GM19455 (cell line): Measurements from ENCODE around the gene CACNA1C.
"Not testable (repeated sequence)": the region's sequence is repeated elsewhere in the genome, so short reads cannot be mapped to it uniquely, and the experiment has no call there.

ENCODE experiments used
- ATAC-seq: cut with Tn5 transposase; IDR thresholded peaks from one replicate; pipeline ENCODE4 v1.9.1; 2021; ENCODE audit not compliant: unreplicated experiment

CACNA1C gene

DNA sequence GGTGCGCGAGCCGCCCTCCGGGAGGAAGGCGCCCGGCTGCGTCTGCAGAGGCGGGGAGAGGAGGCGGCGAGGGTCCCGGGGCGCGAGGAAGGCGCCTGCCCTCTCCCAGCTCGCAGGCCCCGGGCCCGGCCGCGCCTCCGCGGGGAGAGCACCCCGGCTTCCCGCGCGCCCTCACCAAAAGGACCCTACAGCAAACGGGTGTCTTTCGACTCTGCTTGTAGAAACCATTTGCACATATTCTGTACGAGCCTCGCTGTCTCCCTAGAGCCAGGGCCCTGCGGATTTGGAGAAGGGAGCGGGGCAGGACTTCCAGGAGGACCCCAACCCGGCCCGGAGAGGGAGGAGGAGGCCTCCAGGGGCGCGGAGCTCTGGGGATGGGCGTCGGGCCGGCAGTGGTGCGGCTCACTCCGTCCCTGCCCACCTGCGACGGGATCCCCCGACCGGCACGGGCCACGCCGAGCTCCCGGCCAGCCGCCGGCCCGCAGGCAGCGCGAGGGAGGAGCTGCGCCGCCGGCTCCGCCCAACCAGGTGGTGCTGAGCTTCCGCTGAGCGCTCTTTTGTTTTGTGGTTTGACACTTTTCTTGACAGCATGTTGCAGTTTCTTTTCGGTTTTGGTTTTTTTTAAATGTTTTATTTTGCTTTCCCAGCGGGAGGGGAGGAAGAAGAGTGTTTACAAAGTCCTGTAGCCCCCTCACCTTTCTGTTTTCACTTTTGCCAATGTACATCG is 638.7 kb downstream of the CACNA1C start:
- peak; percentile 75 for ATAC-seq

DNA sequence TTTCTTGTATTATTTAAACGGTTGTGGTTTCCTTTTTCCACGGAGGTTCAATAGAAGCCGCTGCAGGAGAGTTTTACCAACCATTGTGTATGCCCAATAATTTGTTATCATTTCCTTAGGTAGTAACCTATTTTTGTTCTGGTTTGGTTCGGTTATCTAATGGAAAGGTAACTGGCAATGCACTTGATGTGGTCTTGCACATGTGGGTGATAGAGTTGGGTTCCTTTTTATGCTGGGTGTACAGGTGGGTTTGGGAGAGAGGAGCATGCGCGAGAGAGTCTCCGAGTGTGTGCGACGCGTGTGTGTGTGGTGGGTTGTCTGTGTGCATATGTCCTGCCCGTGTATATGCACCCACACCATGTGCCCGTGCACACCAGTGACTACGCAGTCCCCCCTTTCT is 639.3 kb downstream of the CACNA1C start:
- ATAC-seq: no peak

DNA sequence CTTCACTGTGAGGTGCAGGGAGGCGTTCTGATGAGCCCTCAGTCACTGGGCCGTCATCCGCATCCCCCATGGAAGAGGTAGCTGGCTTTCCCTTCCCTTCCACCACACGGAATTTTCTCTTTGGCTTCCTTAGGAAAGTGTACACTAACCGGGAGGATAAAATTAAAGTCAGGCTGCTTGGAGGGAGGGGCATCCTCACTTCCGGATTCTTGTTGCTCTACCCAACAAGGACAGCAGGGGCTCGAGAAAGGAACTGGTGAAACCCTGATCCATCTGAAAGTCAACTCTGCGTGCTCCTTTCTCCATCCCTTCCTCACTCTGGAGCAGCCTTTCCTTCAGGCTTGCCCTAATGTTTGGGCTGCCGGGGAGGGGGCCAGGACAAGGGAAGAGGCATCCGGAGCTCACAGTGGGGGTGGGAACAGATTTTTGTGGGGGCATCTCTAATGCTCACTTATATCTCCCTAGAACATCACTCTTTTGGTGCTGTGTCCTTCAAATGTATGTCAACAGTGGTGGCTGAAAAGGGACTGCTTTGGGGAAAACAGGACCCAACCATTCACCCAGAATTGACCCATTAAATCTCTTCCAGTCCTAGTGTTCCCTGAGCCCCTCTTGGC is 640.6 kb downstream of the CACNA1C start:
- ATAC-seq: no peak

DNA sequence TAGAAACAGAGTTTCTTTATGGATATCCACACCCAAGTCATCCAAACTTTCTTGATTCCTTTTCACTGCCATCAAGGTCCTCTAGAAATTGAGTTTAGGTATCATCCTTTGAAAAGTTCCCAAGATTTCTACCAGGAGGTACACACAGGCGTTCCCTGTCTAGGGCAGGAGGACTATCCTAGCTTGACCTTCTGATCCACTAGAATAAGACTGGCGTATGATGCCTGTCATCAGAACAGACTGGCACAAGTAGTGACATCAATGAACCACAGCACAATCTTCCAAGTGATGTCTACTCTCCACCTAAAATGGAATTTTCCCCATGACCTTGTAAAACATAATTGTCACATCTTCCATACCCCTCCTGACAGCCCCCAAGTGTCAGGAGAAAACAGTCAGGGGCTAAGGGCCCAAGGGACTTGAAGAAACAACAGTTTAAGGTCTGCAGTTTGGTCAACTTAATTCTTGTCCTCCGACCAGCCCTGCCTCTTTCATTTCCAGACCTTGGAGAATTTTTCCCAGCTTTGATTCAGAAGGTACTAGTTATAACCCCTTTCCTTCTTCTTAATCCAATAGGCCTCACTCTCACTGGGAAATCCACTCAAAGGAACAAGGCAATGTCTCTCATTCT is 641.3 kb downstream of the CACNA1C start:
- ATAC-seq: no peak

DNA sequence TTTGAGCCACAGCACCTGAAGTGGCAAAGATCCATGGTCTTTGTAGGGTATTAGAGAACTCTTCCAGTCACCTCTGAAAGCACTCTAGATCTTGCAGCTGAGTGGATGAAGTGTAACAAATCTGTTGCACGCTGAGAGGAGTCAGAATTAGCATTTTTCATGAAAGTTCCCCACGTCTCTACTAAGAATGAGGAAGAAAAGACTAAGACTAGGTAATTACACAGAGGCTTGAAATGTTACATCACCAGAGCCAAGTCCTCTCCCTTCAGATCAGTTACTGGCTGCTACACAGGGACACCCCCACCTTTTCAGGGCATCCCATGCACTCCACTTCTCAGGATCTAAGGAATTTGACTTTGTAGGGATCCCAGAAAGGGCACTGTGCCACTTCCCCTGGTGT is 643.3 kb downstream of the CACNA1C start:
- ATAC-seq: no peak

DNA sequence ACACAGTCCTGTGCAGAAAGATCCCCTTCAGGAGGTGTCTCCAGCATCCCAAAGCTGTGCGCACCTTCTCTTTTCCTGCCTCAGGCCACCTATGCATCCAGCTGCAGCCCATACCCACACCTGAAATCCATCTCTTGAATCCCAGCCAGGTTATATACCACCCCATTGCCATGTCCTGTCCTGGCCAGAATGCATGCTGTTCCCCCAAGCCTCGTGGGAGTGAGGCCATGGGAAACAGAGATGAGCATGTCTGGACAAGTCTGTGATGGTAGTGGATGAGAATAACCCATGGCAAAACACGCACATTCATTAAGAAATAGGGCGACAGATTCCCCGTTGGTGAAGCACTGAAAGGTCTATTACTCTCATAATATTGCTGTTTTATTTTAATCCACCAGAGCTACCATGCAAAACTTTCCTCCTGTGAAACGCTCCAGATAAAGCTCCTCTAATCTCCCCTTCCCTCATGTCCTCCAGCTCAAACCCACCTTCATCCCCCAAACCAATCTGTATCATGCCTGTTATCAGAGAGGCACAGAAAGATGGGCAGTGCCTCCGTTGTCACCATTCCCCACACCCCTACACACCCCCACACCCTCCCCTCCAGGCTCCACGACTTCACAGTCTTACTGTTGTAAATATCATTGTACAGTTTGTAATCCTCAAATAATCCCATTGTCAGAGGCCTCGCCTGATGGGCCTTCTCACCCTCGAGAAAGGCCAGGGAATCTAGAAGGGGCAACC is 644.4 kb downstream of the CACNA1C start:
- ATAC-seq: no peak

DNA sequence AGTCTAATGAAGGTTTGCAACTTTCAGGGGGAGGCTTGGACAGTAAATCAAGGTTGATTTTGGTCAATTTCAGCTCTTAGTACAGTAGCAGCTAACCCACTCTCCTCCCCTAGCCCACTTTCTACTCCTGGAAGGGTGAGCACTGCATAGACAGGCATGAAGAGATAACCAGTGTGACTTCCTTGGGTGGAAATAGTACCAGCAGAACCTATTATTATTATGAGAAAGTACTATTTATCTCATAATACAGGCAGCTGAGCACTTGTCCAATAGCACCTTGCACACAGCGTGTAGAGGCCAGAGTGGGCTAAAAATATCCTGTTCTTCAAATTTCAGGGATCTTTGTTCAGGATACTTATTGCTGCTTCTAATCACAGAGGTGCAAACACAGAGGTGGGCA is 645.8 kb downstream of the CACNA1C start:
- no peak for ATAC-seq

DNA sequence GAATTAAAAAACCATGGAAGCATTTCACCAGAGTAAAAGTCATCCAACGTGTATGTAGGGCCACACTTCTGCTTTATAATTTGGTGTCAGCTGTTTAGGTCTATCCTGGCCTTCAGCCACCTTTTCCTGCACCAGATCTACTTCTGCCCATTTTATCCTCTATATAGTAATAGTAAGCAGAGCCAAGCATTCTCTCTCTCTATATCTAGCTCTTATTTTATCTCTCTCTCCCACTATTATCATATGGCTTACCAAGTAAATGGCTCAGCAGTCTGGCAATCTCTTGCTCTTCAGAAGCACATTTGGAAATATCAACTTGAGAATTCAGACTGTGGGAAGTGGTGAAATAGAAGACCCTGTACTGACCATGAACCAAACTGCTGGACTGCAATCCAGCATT is 657.9 kb downstream of the CACNA1C start:
- ATAC-seq: no peak

DNA sequence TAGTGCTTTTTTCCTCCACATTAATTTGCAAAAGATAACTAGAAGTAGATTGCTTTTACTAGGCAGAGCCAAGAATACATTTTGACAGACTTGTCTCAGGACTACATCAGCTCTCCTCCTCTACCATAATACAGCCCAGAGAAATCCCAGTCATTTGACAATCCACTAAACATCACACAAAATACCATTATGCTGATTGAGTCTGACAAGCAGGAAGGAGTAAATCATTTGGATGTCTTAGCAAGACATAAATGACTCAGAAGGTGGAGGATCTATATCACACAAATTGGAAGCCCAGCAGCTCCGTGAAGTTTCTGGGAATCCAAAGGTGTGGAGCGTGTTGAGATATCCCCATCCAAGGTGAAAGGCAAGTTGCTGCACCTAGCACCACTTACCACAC is 666.6 kb downstream of the CACNA1C start:
- ATAC-seq: no peak

DNA sequence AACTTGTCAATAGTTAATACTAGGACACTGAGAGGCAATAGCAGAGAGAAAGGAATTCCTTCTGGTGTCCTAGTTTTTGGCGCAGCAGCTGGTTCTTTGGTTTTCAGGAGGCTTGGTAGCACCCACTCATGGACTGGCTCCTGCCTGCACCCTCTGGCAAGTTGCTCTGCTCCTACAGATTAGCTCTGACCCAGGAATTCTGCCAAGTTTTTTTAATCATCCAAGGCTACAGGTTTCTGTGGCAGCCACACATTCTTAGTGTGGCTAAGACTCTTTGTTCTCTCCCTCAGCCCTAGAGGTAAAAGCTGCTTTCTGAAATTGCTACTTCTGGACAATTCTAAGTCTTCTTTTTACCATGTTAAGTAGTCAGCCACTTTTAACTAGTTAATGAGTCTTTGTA is 670.0 kb downstream of the CACNA1C start:
- no peak for ATAC-seq

DNA sequence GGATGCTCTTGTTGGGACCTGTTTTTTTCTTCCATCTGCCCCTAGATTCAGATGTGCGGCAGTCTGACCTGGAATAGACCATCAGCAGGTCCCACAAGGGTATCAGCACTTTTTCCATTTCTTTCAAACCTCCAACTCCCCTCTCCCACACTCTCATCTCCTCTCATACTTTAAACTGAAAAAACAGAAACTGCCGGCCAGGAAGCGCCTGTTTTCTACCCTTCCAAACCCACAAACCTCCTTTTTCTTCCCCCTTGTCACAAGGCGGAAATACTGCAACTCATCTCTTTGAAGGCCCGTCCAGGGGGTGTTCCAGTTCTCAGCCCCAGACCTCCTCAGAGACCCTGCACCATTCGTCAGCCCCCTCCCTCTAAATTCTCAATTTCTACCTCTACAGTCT is 679.5 kb downstream of the CACNA1C start:
- ATAC-seq: no peak

DNA sequence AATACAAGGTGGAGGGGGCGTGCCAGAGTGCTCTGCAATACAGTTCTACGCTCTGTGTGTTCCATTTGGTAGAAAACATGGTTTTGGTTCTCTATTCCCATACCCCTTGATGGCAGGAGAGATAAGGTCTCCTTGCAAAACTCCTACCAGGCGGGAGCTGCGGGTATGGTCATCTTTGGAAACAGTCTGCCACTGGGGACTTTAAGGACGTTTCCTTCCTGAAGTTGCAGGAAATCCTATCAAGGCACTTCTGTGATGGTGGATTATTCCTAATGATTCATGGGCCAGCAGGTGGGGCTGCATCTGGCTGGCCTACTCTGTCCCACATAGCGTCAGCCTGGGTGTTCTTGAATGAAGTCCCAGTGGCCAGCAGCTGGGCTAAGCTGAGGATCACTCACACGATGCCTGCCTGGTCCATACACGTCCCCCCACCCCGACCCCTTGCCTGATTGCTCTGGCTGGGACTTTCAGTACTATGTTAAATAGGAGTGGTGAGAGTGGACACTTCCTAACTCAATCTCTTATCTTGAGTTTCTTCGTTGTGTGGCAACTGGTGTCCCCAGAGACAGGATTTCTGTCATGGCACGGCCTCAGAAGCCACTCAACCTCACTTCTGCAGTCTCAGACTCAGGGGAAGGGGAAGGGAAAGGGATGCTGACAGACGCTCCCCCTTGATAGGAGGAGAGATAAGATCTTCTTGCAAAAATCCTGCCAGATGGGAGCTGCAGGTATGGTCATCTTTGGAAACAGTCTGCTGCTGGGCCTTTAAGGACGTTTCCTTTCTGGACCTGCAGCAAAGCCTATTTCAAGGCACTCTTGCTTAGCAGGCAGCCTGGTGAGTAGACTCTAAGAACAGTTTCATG is 680.9 kb downstream of the CACNA1C start:
- ATAC-seq: no peak

DNA sequence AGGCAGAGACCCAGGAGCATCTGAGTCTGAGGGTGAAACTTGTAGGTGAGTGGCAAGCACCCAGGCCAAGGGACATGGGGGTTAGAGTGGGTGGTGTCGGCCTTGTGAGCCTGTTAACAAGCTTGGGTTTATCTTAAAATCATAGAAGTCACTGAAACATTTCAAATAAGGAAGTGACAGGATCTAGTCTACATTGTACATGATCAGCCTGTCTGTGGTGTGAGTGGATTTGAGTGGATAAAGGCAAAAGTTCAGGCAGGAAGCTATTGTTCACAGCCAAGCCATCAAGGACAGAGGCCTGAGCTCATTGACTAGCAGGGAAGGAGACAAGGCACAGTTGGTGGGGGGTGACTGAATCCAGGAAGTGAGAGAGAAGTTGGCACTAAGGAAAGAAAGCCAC is 682.6 kb downstream of the CACNA1C start:
- no peak for ATAC-seq

DNA sequence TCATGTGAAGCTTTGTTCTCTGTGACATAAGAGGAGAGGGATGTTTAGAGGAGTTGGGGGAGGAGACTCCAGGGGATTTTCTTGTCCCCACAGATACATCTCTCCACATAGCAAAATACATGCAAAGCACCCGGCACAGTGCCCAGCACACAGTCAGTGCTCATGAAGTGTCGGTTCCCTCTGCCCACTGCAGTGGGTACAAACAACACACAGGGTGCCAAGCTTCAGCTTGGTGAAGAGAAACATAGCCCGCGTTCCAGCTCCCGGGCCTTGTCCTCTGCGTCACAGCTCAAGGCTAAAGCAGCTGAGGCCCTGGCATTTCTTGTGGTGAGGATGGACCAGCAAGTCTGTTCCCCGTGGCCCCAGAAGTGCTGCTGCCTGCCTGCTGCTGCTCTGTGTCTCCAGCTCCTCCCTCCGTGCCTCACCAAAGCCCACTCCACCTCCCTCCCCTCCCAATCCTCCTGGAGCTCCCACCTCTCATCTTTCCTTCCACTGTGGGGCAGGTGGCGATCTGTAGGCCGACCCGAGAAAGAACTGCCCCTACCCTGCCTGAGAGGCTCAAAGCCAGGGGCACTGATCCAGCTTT is 685.0 kb downstream of the CACNA1C start:
- no peak for ATAC-seq

DNA sequence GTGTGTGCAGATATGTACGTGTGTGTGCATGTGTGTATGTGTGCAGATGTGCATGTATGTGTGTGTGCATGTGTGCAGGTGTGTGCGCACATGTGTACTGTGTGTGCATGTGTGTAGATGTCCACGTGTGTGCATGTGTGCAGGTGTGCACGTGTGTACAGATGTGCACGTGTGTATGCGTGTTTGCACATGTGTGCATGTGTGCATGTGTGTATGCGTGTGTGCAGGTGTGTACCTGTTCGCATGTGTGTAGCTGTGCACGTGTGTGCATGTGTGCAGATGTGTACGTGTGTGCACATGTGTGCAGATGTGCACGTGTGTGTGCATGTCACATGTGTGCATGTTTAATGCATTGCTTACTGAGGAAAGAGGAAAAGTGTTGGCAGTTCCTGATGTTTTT is 686.3 kb downstream of the CACNA1C start:
- no peak for ATAC-seq

DNA sequence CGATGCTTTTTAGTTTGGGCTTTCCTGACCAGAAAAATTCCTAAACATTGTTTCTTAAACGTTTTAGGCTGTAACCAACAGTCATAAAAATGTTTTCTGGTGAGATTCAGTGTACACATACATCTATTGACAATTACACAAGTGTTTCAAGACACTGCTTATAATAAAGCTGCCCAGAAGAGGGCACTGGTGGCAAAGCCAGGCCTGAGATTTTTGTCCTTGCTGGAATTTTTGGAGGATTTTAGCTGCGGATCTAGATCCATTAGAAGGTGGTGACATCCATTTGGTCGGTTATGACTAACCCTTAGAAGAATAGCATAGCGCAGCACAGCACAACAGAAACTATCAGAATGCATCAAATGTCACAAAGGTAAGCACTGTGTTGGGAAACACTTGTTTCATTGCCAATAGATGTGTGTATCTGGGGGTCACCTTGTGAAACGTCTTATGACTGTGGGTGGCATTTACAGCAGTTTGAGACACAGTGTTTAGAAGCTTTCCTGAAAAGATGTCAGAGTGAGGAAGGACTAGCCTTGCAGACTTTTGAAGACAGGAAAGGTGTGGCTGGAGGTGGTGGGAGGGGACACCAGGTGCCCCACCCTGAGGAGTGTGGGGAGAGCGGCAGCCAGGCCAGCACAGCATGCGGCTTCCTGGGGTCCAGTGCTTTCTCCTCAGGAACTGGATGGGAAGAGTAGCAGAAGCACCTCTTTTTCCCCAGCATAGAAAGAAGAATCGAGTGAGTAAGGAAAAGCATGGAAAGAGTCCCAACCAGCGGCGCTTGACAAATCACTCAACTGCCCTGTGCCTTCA is 687.2 kb downstream of the CACNA1C start:
- ATAC-seq: no peak

DNA sequence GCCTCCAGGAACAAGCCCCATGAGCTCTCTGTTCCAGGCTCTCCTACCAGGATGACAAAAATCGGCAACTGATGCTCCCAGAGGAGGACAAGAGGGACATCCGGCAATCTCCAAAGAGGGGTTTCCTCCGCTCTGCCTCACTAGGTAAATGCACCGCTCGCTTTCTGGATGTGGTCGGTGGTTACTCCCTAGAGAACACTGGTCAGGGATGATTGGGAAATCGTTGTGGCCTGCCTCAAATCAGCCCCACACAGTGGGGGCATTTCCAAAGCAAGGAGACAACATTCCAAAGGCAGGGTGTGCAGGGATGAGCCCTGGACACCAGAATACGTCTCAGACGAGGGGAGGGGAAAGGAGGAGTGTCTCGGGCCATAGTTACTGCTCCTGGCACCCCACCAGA is 689.2 kb downstream of the CACNA1C start:
- ATAC-seq: not testable (repeated sequence)

DNA sequence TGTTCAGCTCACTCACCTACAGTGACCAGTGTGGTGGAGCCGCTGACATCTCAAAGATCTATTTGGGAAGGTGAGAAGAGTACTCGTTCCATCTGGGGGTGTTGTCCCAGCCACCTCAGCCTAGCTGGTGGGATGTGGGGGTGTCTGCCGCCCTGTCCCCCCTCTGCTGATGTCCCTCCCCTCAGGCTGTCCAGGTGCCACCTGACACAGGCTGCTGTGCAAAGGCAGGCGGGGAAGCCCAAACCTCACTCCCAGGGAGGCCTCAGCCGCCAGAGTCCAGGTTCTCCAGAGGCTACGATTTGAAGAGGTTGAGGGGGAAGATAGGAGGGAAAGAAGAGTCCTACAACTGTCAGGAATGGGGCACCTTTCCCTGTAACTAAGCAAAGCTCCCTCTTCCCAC is 690.7 kb downstream of the CACNA1C start:
- ATAC-seq: no peak

DNA sequence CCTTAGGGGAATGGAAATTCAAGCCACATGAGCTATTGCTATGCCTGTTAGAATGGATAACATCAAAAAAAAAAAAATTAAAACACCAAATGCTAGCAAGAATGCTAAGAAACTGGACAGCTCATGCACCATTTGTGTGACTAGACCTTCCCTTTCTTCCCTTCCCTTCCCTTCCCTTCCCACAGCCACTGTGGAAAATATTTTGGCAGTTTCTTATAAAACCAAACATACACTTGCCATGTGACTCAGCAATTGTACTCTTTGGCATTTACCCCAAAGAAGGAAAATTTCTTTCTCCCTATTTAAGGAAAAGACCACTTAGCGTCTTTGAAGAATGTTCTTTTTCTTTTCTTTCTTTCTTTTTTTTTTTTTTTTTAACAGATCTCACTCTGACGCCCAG is 692.9 kb downstream of the CACNA1C start:
- no peak for ATAC-seq
